ENCODE measurements around the gene MAML2. TPM values are rescaled to one million over a fixed set of nuclear protein-coding genes. Genes with fewer than 3 reads are reported as not detected.

The MAML2 gene
- total RNA-seq, 2 experiments from 2014 or later: 11.8 to 12.5 TPM

GRCh38 chr11:96055706-96056387 lies 287.1 kb downstream of the MAML2 start:
- Mint-ChIP-seq H3K4me3 (no peak overlapping the region), H3K9me3 (no peaks in the 10 kb centered on the region), H3K27ac (peak overlapping the region; percentile 73), H3K27me3 (no peaks in the 10 kb centered on the region), H3K36me3 (ENCODE audit: low read depth) (peaks cover 45% of the 10 kb centered on the region), H3K4me1 (ENCODE audit: low read depth) (peaks cover 75% of the 10 kb centered on the region)
- POLR2A ChIA-PET: interaction anchor here (0.9 kb wide), 1 partner anchor 12 kb away, joined by 3 read pairs; no protein-coding TSS in a partner anchor
- ATAC-seq (peak; percentile 62), DNase-seq (peak; percentile 56)
- intact Hi-C loops (cut with micrococcal nuclease): loop anchor here (10.0 kb wide), 1 partner anchor 339 kb away; the partner anchor contains the start of gene JRKL
- CTCF ChIA-PET: interaction anchor here (0.6 to 4.2 kb wide), 32 partner anchors 8 to 339 kb away, joined by 3 to 45 read pairs (median 3); partner anchors contain the start of gene MAML2
- TF ChIP-seq, protein P1, sequence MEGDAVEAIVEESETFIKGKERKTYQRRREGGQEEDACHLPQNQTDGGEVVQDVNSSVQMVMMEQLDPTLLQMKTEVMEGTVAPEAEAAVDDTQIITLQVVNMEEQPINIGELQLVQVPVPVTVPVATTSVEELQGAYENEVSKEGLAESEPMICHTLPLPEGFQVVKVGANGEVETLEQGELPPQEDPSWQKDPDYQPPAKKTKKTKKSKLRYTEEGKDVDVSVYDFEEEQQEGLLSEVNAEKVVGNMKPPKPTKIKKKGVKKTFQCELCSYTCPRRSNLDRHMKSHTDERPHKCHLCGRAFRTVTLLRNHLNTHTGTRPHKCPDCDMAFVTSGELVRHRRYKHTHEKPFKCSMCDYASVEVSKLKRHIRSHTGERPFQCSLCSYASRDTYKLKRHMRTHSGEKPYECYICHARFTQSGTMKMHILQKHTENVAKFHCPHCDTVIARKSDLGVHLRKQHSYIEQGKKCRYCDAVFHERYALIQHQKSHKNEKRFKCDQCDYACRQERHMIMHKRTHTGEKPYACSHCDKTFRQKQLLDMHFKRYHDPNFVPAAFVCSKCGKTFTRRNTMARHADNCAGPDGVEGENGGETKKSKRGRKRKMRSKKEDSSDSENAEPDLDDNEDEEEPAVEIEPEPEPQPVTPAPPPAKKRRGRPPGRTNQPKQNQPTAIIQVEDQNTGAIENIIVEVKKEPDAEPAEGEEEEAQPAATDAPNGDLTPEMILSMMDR (IDR thresholded peaks at IDR 0.05): no peak

DNA sequence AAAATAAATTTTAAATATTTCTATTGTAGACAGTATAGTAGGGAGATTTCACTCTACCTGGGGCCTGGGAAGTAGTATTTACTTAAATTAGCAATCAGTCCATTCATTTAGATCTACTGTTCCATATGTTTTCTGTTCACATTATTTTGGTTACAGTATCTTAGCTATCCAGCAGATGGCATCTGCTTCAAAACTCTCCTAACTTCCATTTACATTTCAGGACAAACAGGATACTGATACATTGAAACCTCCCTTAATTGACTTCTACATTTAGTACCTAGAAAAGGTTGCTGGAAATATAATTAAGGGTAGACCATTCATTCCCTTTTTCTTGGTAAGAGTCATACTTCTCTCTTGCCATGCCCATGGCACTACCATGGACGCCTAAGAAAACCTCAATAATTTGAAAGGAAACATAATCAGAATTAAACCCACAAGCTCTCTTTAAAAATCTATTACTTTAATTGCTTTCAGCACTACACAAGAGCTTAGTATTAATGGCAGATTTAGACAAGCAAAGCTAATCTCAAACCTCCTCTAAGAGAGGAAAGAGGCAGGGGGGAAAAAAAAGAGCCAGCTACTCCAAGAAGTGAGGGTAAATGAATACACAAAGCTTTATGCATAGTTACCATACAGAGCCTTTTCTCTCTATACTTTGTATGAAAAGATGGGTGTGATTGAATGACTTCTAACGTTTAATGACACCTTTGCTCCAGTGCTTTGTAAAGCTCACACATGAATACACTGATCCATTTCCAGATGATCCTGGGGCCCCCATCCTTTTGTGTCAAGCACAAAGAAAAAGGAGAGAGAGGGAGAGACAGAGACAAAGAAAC lies 287.9 kb downstream of the MAML2 start:
- peaks cover 75% of the 10 kb centered on the region for H3K4me1 Mint-ChIP-seq (ENCODE audit: low read depth)
- intact Hi-C loops (cut with micrococcal nuclease): loop anchor here (10.0 kb wide), 1 partner anchor 340 kb away; the partner anchor contains the start of gene JRKL
- CTCF ChIA-PET: interaction anchor here (0.6 to 4.2 kb wide), 36 partner anchors 8 to 339 kb away, joined by 3 to 45 read pairs (median 3); partner anchors contain the start of gene MAML2
- H3K27me3 Mint-ChIP-seq: no peaks in the 10 kb centered on the region
- ATAC-seq (peak; percentile 34), DNase-seq (no peak)
- TF ChIP-seq, protein P1 (IDR thresholded peaks at IDR 0.05): peak; percentile 78
- peak overlapping the region; percentile 73 for H3K27ac Mint-ChIP-seq
- H3K36me3 Mint-ChIP-seq (ENCODE audit: low read depth): peaks cover 48% of the 10 kb centered on the region
- POLR2A ChIA-PET: interaction anchor here (0.9 kb wide), 1 partner anchor 13 kb away, joined by 3 read pairs; no protein-coding TSS in a partner anchor
- no peak overlapping the region for H3K4me3 Mint-ChIP-seq
- H3K9me3 Mint-ChIP-seq: no peaks in the 10 kb centered on the region

GRCh38 chr11:96052921-96053651 lies 289.9 kb downstream of the MAML2 start:
- no peak for DNase-seq
- Mint-ChIP-seq H3K27me3 (no peaks in the 10 kb centered on the region), H3K27ac (peak overlapping the region; percentile 56), H3K4me1 (ENCODE audit: low read depth) (peaks cover 76% of the 10 kb centered on the region), H3K9me3 (no peaks in the 10 kb centered on the region), H3K4me3 (no peak overlapping the region), H3K36me3 (ENCODE audit: low read depth) (peaks cover 44% of the 10 kb centered on the region)
- intact Hi-C loops (cut with micrococcal nuclease): loop anchor here (10.0 kb wide), 1 partner anchor 342 kb away; the partner anchor contains the start of gene JRKL
- ATAC-seq: no peak
- TF ChIP-seq, protein P1 (IDR thresholded peaks at IDR 0.05): no peak
- CTCF ChIA-PET: interaction anchor here (1.8 to 4.2 kb wide), 3 partner anchors 37 to 289 kb away, joined by 4 to 45 read pairs (median 9); partner anchors contain the start of gene MAML2
- POLR2A ChIA-PET: no interaction called here

GRCh38 chr11:96051820-96052219 lies 291.2 kb downstream of the MAML2 start:
- H3K36me3 Mint-ChIP-seq (ENCODE audit: low read depth): peaks cover 39% of the 10 kb centered on the region
- H3K4me1 Mint-ChIP-seq (ENCODE audit: low read depth): peaks cover 71% of the 10 kb centered on the region
- no peak for DNase-seq
- ChIA-PET POLR2A (interaction anchor here (0.7 to 0.8 kb wide), 2 partner anchors 17 to 28 kb away, joined by 3 to 4 read pairs; no protein-coding TSS in a partner anchor), CTCF (interaction anchor here (1.0 to 1.8 kb wide), 4 partner anchors 36 to 342 kb away, joined by 3 to 4 read pairs (median 4); partner anchors contain the start of gene MTMR2)
- TF ChIP-seq, protein P1 (IDR thresholded peaks at IDR 0.05): no peak
- no peak overlapping the region for H3K4me3 Mint-ChIP-seq
- intact Hi-C loops (cut with micrococcal nuclease): loop anchor here (10.0 kb wide), 1 partner anchor 343 kb away; the partner anchor contains the start of gene JRKL
- H3K27ac Mint-ChIP-seq: no peak overlapping the region
- peak; percentile 78 for ATAC-seq
- H3K9me3 Mint-ChIP-seq: no peaks in the 10 kb centered on the region
- no peaks in the 10 kb centered on the region for H3K27me3 Mint-ChIP-seq

All from activated CD8-positive, alpha-beta T cell treated with anti-CD3 and anti-CD28 coated beads for 36 hours (primary cell).